ENCODE data around the gene PRAMEF14. TPM values are rescaled to one million over a fixed set of nuclear protein-coding genes. Genes with fewer than 3 reads are reported as not detected.
"Not testable (repeated sequence)": the region's sequence is repeated elsewhere in the genome, so short reads cannot be mapped to it uniquely, and the experiment has no call there.

PRAMEF14 gene
- total RNA-seq: not detected

- H3K9me3 ChIP-seq; H3K27me3 ChIP-seq; H3K36me3 ChIP-seq; H3K4me1 ChIP-seq; H3K4me3 ChIP-seq; H3K27ac ChIP-seq; intact Hi-C loops (cut with DNase I; ENCODE audit: low total_unique reads); DNase-seq (ENCODE audit: low spot score in 2 of 2): not testable (repeated sequence)
These were observed at the start of gene PRAMEF14 for GRCh38 chr1:13347034-13347433. PRAMEF14 (minus strand) TSS chr1:13347134; CDS start chr1:13345314, 1,820 bp downstream.

GRCh38 chr1:13395311-13395710 lies 48.4 kb upstream of the PRAMEF14 start:
- DNase-seq (ENCODE audit: low spot score in 2 of 2); H3K27ac ChIP-seq; H3K27me3 ChIP-seq; H3K4me3 ChIP-seq; H3K4me1 ChIP-seq; H3K9me3 ChIP-seq; intact Hi-C loops (cut with DNase I; ENCODE audit: low total_unique reads); H3K36me3 ChIP-seq: not testable (repeated sequence)

- intact Hi-C loops (cut with DNase I; ENCODE audit: low total_unique reads); H3K4me3 ChIP-seq; H3K36me3 ChIP-seq; H3K27ac ChIP-seq; H3K27me3 ChIP-seq; H3K9me3 ChIP-seq; H3K4me1 ChIP-seq; DNase-seq (ENCODE audit: low spot score in 2 of 2): not testable (repeated sequence)
These were observed 47.8 kb upstream of the PRAMEF14 start for GRCh38 chr1:13394761-13395160.

- intact Hi-C loops (cut with DNase I; ENCODE audit: low total_unique reads); H3K27ac ChIP-seq; H3K36me3 ChIP-seq; DNase-seq (ENCODE audit: low spot score in 2 of 2); H3K9me3 ChIP-seq; H3K27me3 ChIP-seq; H3K4me1 ChIP-seq; H3K4me3 ChIP-seq: not testable (repeated sequence)
These were observed 46.1 kb upstream of the PRAMEF14 start for GRCh38 chr1:13393004-13393403.

GRCh38 chr1:13389332-13389731 lies 42.4 kb upstream of the PRAMEF14 start, which contains the start of gene PRAMEF17:
PRAMEF17 (plus strand) TSS chr1:13389632; CDS start chr1:13389658, 26 bp downstream.
- DNase-seq (ENCODE audit: low spot score in 2 of 2); H3K36me3 ChIP-seq; H3K27me3 ChIP-seq; H3K4me1 ChIP-seq; H3K4me3 ChIP-seq; intact Hi-C loops (cut with DNase I; ENCODE audit: low total_unique reads); H3K9me3 ChIP-seq; H3K27ac ChIP-seq: not testable (repeated sequence)

GRCh38 chr1:13380380-13380779 lies 33.4 kb upstream of the PRAMEF14 start:
- H3K4me3 ChIP-seq; H3K27ac ChIP-seq; H3K27me3 ChIP-seq; DNase-seq (ENCODE audit: low spot score in 2 of 2); H3K9me3 ChIP-seq; H3K36me3 ChIP-seq; intact Hi-C loops (cut with DNase I; ENCODE audit: low total_unique reads); H3K4me1 ChIP-seq: not testable (repeated sequence)

- intact Hi-C loops (cut with DNase I; ENCODE audit: low total_unique reads); H3K27ac ChIP-seq; H3K36me3 ChIP-seq; H3K27me3 ChIP-seq; DNase-seq (ENCODE audit: low spot score in 2 of 2); H3K9me3 ChIP-seq; H3K4me1 ChIP-seq; H3K4me3 ChIP-seq: not testable (repeated sequence)
These were observed 32.0 kb upstream of the PRAMEF14 start for GRCh38 chr1:13378983-13379382.

GRCh38 chr1:13368544-13368943 lies 21.6 kb upstream of the PRAMEF14 start:
- H3K9me3 ChIP-seq; H3K4me3 ChIP-seq; H3K27me3 ChIP-seq; H3K27ac ChIP-seq; intact Hi-C loops (cut with DNase I; ENCODE audit: low total_unique reads); H3K4me1 ChIP-seq; H3K36me3 ChIP-seq; DNase-seq (ENCODE audit: low spot score in 2 of 2): not testable (repeated sequence)

GRCh38 chr1:13366536-13366935 lies 19.6 kb upstream of the PRAMEF14 start:
- H3K9me3 ChIP-seq; H3K27ac ChIP-seq; DNase-seq (ENCODE audit: low spot score in 2 of 2); intact Hi-C loops (cut with DNase I; ENCODE audit: low total_unique reads); H3K4me3 ChIP-seq; H3K27me3 ChIP-seq; H3K4me1 ChIP-seq; H3K36me3 ChIP-seq: not testable (repeated sequence)

GRCh38 chr1:13364928-13365327 lies 18.0 kb upstream of the PRAMEF14 start:
- H3K4me3 ChIP-seq; H3K27ac ChIP-seq; H3K4me1 ChIP-seq; intact Hi-C loops (cut with DNase I; ENCODE audit: low total_unique reads); DNase-seq (ENCODE audit: low spot score in 2 of 2); H3K36me3 ChIP-seq; H3K9me3 ChIP-seq; H3K27me3 ChIP-seq: not testable (repeated sequence)

- not testable (repeated sequence) for H3K27ac ChIP-seq; DNase-seq (ENCODE audit: low spot score in 2 of 2); H3K4me1 ChIP-seq
These were observed 15.4 kb upstream of the PRAMEF14 start for GRCh38 chr1:13362364-13362763.

More at GRCh38 chr1:13362364-13362763, 15.4 kb upstream of the PRAMEF14 start:
- H3K4me3 ChIP-seq; intact Hi-C loops (cut with DNase I; ENCODE audit: low total_unique reads); H3K27me3 ChIP-seq; H3K36me3 ChIP-seq; H3K9me3 ChIP-seq: not testable (repeated sequence)
